IPS-15b (cell line): Measurements from ENCODE around the gene EPDR1.

Source experiments
- H3K27me3 ChIP-seq: one replicate; pipeline ENCODE4 v1.6.1; 2013; ENCODE audit warnings: low read length; ENCODE audit not compliant: control insufficient read depth, insufficient read depth
- H3K36me3 ChIP-seq: one replicate; pipeline ENCODE4 v1.6.1; 2013; ENCODE audit warnings: low read length; ENCODE audit not compliant: control insufficient read depth, insufficient read depth
- H3K4me1 ChIP-seq: one replicate; pipeline ENCODE4 v1.6.1; 2013; ENCODE audit warnings: mild to moderate bottlenecking, low read length; ENCODE audit not compliant: control insufficient read depth, insufficient read depth
- H3K4me3 ChIP-seq: one replicate; pipeline ENCODE4 v1.5.1; 2013; ENCODE audit warnings: low read depth, low read length
- H3K9ac ChIP-seq: one replicate; pipeline ENCODE4 v1.6.1; 2013; ENCODE audit warnings: low read depth, mild to moderate bottlenecking, low read length
- H3K9me3 ChIP-seq: one replicate; pipeline ENCODE4 v1.6.1; 2013; ENCODE audit warnings: mild to moderate bottlenecking, low read length; ENCODE audit not compliant: control insufficient read depth, insufficient read depth

EPDR1 gene

GRCh38 chr7:37986908-37987330 lies 66.5 kb downstream of the EPDR1 start:
- no peak overlapping the region for H3K9ac ChIP-seq
- H3K4me3 ChIP-seq = no peak overlapping the region
- H3K36me3 ChIP-seq = no peaks in the 10 kb centered on the region
- H3K9me3 ChIP-seq = no peaks in the 10 kb centered on the region
- no peaks in the 10 kb centered on the region for H3K4me1 ChIP-seq
- H3K27me3 ChIP-seq = no peaks in the 10 kb centered on the region

- no peak overlapping the region for H3K4me3 ChIP-seq
- H3K4me1 ChIP-seq = no peaks in the 10 kb centered on the region
- H3K36me3 ChIP-seq = no peaks in the 10 kb centered on the region
- no peak overlapping the region for H3K9ac ChIP-seq
- H3K9me3 ChIP-seq = no peaks in the 10 kb centered on the region
- H3K27me3 ChIP-seq = no peaks in the 10 kb centered on the region
Observed at GRCh38 chr7:37987732-37988131, 67.3 kb downstream of the EPDR1 start.

- Histone ChIP-seq H3K27me3 (no peaks in the 10 kb centered on the region), H3K9me3 (no peaks in the 10 kb centered on the region), H3K4me1 (no peaks in the 10 kb centered on the region), H3K36me3 (no peaks in the 10 kb centered on the region), H3K4me3 (no peak overlapping the region), H3K9ac (no peak overlapping the region)
Observed at GRCh38 chr7:37988721-37989650, 68.5 kb downstream of the EPDR1 start.

GRCh38 chr7:37990337-37990736 lies 69.9 kb downstream of the EPDR1 start:
- Histone ChIP-seq H3K9ac (no peak overlapping the region), H3K36me3 (no peaks in the 10 kb centered on the region), H3K4me1 (no peaks in the 10 kb centered on the region), H3K27me3 (no peaks in the 10 kb centered on the region), H3K4me3 (no peak overlapping the region), H3K9me3 (no peaks in the 10 kb centered on the region)

- no peaks in the 10 kb centered on the region for H3K9me3 ChIP-seq
- no peak overlapping the region for H3K9ac ChIP-seq
- H3K36me3 ChIP-seq = no peaks in the 10 kb centered on the region
- no peaks in the 10 kb centered on the region for H3K27me3 ChIP-seq
- no peak overlapping the region for H3K4me3 ChIP-seq
- H3K4me1 ChIP-seq = no peaks in the 10 kb centered on the region
Observed at GRCh38 chr7:37993060-37993501, 72.6 kb downstream of the EPDR1 start.

- Histone ChIP-seq H3K4me1 (no peaks in the 10 kb centered on the region), H3K9me3 (no peaks in the 10 kb centered on the region), H3K27me3 (no peaks in the 10 kb centered on the region), H3K36me3 (no peaks in the 10 kb centered on the region), H3K4me3 (no peak overlapping the region), H3K9ac (no peak overlapping the region)
Observed at GRCh38 chr7:37999673-38000072, 79.2 kb downstream of the EPDR1 start.

GRCh38 chr7:38000272-38000671 lies 79.8 kb downstream of the EPDR1 start:
- no peak overlapping the region for H3K9ac ChIP-seq
- H3K4me1 ChIP-seq = no peaks in the 10 kb centered on the region
- H3K27me3 ChIP-seq = no peaks in the 10 kb centered on the region
- H3K36me3 ChIP-seq = no peaks in the 10 kb centered on the region
- H3K4me3 ChIP-seq = no peak overlapping the region
- no peaks in the 10 kb centered on the region for H3K9me3 ChIP-seq
